HG03108 (cell line): ENCODE data around the gene KCTD12.
A peak's percentile ranks its signal among the peaks of the same experiment; 100 is the strongest.

ENCODE experiments used
- ATAC-seq: cut with Tn5 transposase; IDR thresholded peaks from one replicate; pipeline ENCODE4 v1.9.1; 2021; ENCODE audit warnings: moderate library complexity; ENCODE audit not compliant: unreplicated experiment

The KCTD12 gene

DNA sequence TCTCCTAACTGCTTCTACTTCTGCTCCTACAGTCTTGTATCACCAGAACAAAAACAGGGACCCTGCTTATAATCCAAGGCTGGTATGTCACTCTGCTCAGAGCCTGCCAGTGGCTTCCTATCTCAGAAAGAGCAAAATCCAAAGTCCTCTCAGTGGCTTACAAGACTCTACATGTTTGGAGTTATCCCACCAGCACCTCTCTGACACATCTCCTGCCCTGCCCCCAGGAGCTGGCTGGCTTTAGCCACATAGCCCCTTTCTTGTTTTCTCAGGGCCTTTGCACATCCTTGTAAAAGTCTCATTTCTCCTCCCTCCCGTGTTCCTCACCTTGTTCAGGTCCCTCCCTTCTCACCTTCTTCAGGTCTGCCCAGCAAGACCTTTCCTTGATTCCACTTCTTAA, 2.2 kb upstream of the KCTD12 start:
- ATAC-seq, result no peak

DNA sequence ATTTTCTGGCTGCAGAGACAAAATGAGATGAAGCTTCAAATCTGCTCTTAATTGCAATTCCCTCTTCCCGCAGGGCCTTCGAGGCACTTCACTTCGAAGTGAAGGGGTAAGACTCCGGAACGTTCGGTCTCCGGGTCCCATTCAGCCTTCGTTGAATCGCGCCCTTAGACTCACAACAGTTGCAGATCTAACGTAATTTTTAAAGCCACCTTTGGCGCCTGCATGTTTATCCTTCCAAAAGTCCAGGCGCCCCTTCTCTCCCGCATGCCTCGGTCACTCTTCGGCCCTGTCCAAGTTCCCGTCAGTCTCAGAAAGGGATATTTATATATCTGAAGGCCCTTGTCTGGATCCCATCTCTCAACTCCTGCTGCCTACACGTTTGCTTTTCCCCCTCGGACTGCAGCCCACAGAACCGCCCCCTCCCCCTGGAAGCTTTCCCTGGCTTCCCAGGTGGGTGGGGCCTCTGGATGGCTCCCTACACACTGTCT, 915 bp upstream of the KCTD12 start:
- no peak for ATAC-seq

DNA sequence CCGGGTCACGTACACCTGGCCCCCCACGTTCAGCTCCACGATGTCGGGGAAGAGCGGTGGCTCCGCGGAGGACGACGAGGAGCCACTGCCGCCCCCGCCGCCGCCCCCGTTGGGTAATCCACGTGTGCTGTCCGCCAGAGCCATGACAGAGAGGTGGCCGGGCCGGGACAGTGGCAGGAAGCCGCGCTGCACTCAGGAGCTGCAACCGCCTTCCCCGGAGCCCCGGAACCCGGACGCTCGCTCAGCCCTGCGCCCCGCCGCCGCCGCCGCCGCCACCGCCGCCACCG, 257 bp downstream of the KCTD12 start:
- ATAC-seq, result no peak

DNA sequence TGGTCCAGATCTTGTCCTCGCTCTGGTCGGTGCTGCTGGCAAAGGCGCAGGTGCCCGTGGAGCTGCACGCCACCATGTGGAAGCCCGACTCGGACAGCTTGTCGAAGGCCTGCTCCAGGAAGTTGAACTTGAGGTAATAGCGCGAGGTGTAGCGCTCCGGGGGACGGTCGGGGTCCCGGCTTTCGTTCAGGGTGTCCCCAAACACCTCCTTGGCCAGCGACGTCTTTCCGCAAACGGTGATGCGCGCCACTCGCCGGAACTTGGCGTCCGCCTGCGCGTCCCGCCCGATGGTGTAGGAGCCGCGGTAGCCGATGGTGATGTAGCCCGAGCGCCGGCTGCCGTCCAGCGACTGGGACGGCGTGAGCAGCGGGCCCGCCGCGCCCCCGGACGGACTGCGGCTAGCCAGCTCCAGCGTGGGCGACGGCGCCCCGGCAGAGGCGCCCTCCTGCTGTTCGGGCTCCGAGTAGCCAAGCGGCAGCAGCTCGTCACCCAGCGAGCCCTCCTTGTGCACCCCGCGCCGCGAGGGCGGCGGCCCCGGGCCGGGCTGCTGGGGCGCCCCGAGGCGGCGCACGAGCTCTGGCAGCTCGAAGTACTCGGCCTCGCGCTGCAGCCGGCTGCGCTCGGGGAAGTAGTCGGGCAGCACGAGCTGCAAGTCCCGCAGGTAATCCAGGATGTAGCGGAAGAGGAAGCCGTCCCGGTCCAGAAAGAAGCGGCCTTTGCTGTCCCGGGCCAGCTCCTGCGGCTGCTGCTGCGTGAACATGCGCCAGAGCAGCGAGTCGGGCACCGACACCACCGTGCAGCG, 801 bp downstream of the KCTD12 start:
- peak; percentile 40 for ATAC-seq

DNA sequence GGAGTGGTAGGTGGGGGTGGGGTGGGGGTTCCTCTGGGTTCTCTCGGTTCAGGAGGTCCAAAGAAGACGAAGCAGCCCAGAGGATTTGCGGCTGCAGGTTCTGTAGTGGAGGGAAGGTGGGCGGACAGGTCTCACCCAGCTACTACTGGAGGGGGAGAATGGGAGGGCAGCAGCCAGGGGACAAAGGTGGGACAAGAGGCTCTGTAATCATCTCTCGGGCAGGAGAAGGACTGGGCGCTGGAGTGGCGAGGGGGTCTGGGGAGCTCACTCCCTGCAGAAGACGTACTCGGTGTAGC, 1.4 kb downstream of the KCTD12 start:
- no peak for ATAC-seq

DNA sequence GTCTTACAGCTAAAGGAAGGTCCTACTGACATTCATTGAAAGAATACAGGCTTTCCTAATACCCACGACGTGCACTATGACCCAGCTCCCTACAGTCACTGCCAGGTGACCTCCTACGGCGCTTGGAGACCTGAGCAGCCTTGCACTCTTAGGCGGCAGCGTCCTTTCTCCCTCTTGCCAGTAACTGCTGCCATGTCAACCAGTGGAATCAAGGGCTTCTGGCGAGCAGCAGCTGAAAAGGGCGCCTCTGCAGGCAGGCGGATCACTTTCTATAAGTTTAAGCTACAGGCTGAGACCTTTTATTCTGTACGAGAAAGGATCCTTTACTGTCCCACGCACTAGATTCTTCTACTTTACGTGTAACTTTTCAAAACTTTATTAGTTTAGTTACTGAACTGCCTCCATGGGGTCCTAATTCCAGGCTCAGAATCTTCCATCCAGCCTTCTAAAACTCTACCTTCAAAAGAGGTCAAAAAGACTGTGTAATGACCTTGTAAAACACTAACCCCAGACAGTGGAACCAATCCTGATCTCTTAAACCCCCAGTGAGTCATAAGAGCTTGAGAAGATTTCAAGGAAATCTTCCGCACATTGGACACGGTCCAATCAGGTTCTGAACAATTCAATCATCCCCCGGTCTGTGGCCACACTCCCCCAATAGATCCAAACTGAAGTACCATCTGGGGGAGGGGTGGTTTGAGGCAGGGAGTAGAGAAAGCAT, 1.9 kb downstream of the KCTD12 start:
- ATAC-seq, result no peak

DNA sequence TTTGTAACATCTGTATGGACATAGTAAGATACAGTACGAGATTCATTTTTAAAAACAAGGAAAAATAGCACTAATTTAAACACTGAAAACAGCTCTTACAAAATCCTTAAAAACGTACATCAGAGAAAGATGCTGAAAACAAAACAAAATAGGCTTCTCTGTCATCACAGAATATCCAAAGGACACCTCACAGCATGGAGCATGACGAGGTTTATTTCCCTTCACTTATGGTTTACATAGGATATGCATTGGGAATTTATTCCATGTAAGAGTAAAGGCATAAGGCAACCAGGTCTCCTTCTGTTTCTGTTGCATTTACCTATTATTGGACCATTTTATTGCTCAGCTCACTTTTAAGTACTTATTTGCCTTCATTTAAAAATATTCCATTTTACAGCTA, 3.0 kb downstream of the KCTD12 start:
- ATAC-seq, result no peak

DNA sequence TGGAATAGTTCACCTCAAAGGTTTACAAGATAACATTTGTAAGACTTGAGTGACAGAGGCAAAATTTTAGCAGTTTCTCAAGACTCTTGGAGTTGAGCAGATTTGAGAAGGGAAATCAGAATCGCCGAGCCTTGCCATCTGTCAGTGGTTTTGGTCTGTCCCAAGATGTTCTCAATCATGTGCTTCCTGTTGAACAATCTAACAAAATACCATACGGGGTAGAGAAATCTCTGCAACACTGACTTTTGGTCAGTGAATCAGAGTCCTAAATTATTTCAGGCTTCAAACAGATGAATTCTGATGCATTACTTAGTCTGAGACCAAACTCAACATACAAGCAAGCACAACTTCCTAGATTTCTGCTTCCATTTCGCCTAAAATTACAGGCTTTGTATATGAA, 3.8 kb downstream of the KCTD12 start:
- ATAC-seq, result no peak

DNA sequence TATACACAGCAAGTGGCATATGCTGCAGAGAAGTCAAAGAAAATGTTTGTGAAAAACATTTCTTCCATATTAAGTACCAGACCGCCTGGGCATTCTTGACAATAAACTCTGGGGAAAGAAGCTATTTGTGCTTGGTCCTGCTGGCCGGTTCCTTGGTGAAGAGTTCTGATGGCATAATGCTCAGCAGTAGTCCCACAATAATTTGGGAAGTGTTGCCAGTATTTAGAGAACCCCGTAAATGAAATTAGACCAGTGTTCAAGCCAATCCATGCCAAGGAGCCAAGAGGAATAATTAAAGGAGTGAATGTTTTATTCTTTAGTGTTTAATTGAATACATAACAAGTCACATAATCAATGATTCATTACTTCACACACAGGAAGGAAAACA, 6.3 kb downstream of the KCTD12 start:
- no peak for ATAC-seq

DNA sequence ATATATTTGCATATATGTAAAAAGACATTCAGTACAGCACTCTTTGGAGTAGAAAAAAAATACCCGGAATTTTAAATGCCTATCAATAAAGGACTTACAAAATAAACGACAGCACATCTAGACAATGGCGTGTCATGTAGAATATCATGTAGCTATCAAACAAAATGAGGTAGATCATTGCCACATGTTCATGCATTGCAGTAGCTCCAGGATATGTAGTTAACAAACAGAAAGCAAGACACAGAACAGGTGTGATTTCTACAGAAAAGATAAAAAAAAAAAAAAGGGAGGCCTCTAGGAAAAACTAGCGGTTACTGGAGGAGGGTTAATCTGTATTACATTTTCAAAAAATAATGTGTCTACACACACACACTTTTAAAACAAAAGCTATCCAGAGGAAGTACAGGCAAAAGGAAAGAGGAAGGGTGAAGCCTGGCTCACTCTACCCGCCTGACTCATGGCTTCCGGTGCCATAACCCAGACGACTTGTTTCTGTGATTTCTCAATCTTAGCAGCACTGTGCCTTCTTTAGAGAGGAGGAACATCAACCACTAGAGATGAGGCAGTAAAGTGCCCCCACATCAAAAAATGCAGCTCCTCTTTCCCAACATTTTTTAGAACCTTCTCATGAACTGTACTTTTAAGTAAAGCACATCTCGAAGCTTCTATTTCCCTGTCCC, 6.9 kb downstream of the KCTD12 start:
- ATAC-seq, result peak; percentile 93

DNA sequence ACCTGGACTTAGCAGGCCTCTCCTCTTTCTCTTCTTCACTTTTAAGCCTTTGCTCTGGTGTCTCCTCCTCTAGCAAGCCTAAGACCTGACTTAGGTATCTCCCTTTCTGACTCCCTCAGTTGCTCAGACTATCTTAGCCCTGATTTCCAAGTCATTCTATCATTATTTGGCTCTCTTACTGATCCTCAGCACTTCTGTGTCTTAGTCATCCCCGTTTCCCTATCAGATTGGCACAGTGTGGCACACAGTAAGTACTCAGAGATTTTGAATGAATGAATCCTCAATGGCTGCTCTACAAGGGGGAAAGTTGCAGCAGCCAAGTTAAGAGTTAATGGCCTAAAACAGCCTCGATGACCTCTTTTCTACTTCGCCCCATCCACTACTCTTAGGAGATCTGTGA, 8.2 kb downstream of the KCTD12 start:
- ATAC-seq, result no peak

DNA sequence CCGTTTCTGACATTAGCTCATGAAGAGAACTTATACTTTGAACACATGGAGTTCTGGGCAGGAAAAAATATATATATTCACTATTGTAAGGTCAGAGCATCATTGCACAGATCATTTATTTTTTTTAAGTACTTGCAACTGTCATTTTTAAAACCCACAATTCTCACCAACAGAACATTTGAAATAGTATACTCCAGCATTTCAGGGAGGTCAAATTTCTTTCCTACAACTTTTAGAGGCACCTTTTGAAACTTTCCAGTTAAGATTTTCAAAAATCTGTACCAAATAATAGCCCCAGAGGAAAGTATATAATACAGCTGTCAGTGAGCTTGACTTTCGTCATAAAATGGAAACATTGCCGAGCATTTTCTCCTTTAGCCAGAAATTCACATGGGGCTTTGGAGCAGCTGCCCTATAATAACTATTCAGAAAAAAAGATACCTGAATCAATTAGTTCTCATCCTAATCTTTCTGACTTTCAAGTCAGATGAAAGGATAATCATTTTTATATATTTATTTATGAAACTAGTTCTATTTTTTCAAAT, 10.9 kb downstream of the KCTD12 start:
- no peak for ATAC-seq

DNA sequence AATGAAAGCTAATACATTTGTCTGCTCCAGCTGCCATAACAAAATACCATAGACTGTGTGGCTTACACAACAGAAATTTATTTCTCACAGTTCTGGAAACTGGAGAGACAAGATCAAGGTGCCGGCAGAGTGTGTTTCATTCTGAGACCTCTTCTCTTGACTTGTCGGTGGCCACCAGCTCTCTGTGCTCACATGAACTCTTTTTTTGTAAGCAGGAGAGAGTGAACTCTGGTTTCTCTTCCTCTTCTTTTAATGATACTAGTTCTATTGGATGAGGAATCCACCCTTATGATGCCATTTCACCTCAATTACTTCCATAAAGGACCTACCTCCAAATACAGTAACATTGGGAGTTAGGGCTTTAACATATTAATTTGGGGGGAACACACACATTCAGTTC, 11.7 kb downstream of the KCTD12 start:
- peak; percentile 78 for ATAC-seq

DNA sequence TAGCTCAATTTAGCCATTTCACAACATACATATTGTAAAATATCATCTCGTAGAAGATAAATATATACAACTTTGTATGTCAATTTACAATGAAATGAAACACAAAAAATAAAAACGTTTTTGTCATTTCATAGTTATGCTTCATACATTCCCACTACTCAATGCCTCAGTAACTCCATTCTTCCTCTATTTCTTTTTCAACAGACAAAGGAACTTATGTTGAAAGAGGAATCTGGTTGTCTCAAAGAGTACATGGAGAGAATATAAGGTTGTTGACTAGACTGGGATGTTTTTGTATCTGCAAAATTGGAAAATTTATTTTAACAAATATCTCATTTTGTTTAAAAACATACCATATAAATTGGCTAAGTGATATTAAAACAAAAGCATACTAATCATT, 12.8 kb downstream of the KCTD12 start:
- no peak for ATAC-seq

DNA sequence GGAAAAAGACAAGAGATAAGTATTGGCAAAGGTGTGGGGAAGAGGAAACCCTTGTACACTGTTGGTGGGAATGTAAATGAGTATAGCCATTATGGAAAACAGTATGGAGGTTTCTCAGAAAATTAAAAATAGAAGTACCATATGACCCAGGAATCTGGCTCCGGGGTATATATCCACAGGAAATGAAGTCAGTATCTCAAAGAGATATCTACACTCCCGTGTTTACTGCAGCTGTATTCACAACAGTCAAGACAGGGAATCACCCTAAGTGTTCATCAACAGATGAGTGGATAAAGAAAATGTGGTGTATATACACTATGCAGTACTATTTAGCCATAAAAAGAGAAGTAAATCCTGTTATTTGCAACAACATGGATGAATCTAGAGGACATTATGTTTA, 13.5 kb downstream of the KCTD12 start:
- ATAC-seq, result no peak

DNA sequence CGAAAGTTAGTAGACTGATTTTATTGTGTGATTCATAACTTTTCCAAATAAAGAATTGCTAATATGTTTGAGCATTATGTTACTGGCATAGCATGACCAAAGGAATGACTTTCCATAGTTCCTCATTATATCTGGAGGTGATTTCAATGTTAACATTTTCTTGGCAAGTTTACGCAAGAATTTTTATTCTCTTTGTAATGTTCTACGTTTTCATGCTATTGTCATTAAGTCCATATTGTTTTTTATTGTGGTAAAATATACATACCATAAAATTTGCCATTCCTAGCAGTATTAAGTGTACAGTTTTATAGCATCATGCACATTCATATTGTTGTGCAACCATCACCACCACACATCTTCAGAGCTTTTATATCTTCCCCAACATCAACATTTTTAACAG, 14.8 kb downstream of the KCTD12 start:
- ATAC-seq, result no peak

DNA sequence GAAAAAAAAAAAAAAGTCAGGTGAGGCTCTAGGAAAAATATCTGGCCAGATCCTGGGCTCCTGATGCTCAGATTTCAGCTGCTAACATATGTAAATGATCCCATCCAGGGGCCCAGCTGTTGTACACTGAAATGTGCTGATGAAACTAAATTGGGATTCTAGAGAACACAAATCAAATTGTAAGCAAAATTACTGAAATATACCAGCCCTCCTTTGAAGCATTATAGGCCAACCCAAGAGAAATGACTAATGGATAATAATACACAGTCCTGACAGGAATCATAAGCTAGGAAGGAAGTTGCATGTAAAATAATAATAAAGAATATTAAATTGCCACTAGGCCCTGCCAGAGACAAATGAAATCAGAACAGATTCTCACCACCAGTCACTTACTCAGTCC, 17.8 kb downstream of the KCTD12 start:
- ATAC-seq, result no peak

DNA sequence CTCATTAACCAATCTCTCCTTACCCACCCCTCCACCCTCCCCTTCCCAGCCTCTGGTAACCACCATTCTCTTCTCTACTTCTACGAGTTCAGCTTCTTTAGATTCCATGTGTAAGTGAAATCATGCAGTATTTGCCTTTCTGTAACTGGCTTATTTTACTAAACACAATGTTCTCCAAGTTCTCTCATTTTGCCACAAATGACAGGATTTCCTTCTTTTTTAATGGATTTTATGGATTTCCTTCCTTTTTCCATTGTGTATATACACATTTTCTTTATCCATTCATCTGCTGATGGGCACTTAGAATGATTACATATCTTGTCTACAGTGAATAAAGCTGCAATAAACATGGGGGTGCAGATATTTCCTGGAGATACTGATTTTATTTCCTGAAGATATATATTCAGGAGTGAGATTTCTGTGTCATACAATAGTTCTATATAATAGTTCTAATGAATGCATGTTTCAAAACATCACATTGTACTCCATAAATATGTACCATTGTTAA, 20.2 kb downstream of the KCTD12 start:
- ATAC-seq, result no peak

DNA sequence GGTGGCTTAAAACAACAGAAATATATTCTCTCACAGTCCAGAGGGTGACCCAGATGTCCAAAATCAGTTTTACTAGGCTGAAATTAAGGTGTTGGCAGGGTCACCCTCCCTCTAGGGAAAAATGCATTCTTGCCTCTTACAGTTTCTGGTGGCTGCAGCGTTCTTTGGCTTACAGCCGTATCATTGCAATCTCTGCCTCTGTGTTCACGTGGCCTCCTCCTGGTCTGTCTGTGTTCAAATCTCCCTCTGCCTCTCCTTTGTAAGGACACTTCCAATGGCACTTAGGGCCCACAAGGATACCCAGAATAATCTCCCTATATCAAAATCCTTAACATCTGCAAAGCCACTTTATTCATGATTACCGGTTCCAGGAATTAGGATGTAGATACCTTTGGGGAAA, 21.1 kb downstream of the KCTD12 start:
- ATAC-seq, result no peak

DNA sequence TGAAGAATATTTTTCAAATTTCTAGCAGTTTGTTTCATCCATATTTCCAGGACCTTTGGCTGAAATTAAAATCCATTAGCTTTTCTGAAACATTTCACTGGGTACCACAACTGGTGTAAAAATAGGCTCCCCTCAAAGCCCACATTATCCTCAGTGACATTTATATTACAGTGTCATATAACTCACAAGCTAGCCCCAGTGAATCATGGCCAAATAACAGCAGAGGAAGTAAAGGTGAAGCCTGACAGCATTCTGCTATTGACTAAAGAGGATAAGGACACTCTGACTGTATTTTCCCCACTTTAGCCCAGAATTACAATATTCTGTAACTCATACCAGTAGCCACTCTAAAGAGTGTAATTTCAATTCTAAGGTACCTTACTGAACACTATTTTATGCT, 21.9 kb downstream of the KCTD12 start:
- no peak for ATAC-seq

DNA sequence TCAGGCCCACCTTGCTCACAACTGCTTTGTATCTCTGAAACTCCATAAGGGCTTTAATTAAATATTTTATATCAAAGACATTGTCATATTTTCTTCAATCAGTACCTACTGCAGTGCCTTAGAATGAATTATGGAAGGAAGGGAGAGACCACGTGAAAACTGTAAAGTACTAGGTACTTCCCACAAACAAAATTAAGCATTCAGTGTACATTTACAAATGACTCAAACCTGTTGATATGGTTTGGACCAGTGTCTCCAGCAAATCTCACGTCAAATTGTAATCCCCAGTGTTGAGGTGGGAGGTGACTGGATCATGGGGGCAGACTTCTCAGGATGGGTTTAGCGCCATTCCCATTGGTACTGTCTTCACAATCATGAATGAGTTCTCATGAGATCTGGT, 23.2 kb downstream of the KCTD12 start:
- no peak for ATAC-seq

DNA sequence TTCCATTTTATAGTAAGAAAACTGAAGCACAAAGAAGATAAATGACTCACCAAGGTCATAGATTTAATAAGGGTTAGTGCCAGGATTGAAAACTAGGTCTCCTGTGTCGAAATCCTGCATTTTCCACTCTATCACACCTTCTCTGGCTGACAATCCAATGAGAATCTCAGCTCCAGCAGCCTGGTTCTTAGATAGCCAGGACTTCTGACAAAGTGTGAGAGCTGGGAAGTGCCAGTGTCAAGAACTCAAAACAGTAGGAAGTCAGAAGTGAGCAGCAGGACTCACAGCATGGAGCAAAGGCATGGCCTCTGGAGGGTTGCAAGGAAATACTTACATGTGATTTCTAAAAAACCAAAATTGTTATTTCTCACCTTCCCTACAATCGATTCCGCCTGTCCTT, 24.3 kb downstream of the KCTD12 start:
- ATAC-seq, result no peak
